Natural killer cell (primary cell): Measurements from ENCODE around the gene PXDN. TPM values are rescaled to one million over a fixed set of nuclear protein-coding genes. Genes with fewer than 3 reads are reported as not detected.

ENCODE experiments used
- ATAC-seq, 3 donors: fragments of 150-1000 bp in 2 of 3; fragments of 200-7000 bp in 1 of 3; cut with Tn5 transposase; 1 replicate in 1 of 3; 2 replicates in 2 of 3; pipeline ENCODE4 v1.10.0; 2021; ENCODE audit warnings: mild to moderate bottlenecking in 2 of 3, moderate library complexity in 2 of 3
- DNase-seq, 2 donors: peaks; one replicate each; pipeline versions ENCODE4 v3.0.0 to v3.0.0-alpha.2; 2013 to 2021; ENCODE audit warnings: mixed read lengths in 1 of 2
- H3K27ac ChIP-seq: one replicate; pipeline ENCODE4 v1.5.1; 2013; ENCODE audit warnings: mild to moderate bottlenecking, low read length
- H3K27me3 ChIP-seq: one replicate; pipeline ENCODE4 v1.6.1; 2013; ENCODE audit warnings: low read length; ENCODE audit not compliant: control insufficient read depth, insufficient read depth
- H3K36me3 ChIP-seq: one replicate; pipeline ENCODE4 v1.6.1; 2013; ENCODE audit warnings: low read length; ENCODE audit not compliant: control insufficient read depth, insufficient read depth
- H3K4me1 ChIP-seq: one replicate; pipeline ENCODE4 v1.6.1; 2013; ENCODE audit warnings: low read length; ENCODE audit not compliant: control insufficient read depth, insufficient read depth
- H3K4me3 ChIP-seq: one replicate; pipeline ENCODE4 v1.5.1; 2013; ENCODE audit warnings: low read length
- H3K9me3 ChIP-seq: one replicate; pipeline ENCODE4 v1.6.1; 2013; ENCODE audit warnings: low read length; ENCODE audit not compliant: control insufficient read depth, insufficient read depth
- H3K27ac Mint-ChIP-seq, 2 donors: one replicate each; pipeline ENCODE4 v1.8.0; 2022; ENCODE audit warnings: mild to moderate bottlenecking in 2 of 2, mixed read lengths in 2 of 2, moderate library complexity in 1 of 2
- H3K27me3 Mint-ChIP-seq, 2 donors: one replicate each; pipeline ENCODE4 v1.8.0; 2022; ENCODE audit warnings: low read depth in 2 of 2, mixed read lengths in 2 of 2
- H3K36me3 Mint-ChIP-seq: one replicate; pipeline ENCODE4 v1.8.0; 2022; ENCODE audit warnings: mixed read lengths
- H3K4me1 Mint-ChIP-seq, 2 donors: one replicate each; pipeline ENCODE4 v1.8.0; 2022; ENCODE audit warnings: mixed read lengths in 2 of 2
- H3K4me3 Mint-ChIP-seq: one replicate; pipeline ENCODE4 v1.8.0; 2022; ENCODE audit warnings: mild to moderate bottlenecking, moderate library complexity, mixed read lengths
- H3K9me3 Mint-ChIP-seq, 2 donors: one replicate each; pipeline ENCODE4 v1.8.0; 2022; ENCODE audit warnings: mixed read lengths in 2 of 2
- WGBS: methylation state at CpG from one replicate; pipeline ENCODE4 v1.1.7; 2013; ENCODE audit warnings: missing lambda C conversion rate; ENCODE audit not compliant: insufficient coverage; 5-methylcytosine and 5-hydroxymethylcytosine counted together
- intact Hi-C: fragments of 100-400 bp; cut with micrococcal nuclease; formaldehyde crosslinking; loops from one replicate; pipeline ENCODE4 v1.14.2; 2022
- total RNA-seq, 4 donors: library from RNA; stranded (reverse); fragments of 120-200 nt in 1 of 4; gene quantifications; one replicate each; pipeline versions ENCODE4 v1.2.3 to v1.2.4, GENCODE V29; 2013 to 2022
- TF ChIP-seq, protein P1 (sequence below): fragments of 200-600 bp; IDR thresholded peaks from one replicate; pipeline ENCODE4 v1.8.0; 2022; ENCODE audit warnings: antibody characterized with exemption

Gene PXDN
- total RNA-seq, 3 donors from 2014 or later (not counting 1 experiment from before 2014, with no cell fraction given) = 2.1 to 3.7 (median 2.5) TPM

DNA sequence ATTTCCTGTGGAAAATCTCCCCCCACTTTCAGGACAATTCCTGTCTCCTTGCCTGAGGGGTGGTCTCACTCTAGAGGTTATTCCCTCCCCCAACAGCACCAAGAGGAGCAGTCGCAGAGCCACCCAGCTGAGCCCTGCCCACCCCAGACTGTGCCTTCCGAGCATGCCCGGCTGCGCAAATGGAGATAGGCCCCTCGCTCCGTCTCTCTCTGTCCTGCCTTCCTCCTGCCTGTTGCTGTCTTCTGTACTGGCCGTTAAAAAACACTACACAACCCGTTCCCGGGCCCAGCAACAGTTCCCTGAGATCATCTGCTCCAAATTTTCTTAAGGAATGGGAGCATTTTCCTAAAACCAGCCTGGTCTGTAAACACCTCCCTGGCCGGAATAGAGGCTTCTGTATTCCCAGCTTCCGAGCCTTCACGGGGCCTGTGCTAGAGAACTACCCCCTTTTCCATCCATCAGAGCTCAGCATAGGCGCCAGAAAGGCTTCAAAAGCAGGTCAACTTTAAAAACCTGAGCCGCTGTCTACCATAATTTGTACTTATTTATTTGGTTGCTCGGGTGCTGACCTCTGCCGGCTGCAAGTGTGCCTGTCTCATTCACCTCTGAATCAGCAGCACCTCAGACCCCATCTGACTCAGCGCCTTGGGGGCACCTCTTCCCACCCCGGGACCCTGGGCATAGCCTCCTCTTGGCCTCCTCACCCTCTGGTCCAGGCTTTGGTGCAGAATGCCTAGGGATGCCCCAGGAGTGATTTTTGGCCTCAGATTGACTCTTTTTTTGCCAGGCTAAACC lies 159.4 kb downstream of the PXDN start:
- Mint-ChIP-seq H3K27ac (no peak overlapping the region), H3K27me3 (peaks cover 7 to 9% of the 10 kb centered on the region in 2 donors), H3K4me3 (no peak overlapping the region), H3K36me3 (no peaks in the 10 kb centered on the region), H3K9me3 (no peaks in the 10 kb centered on the region), H3K4me1 (no peaks in the 10 kb centered on the region)
- H3K4me1 ChIP-seq = no peaks in the 10 kb centered on the region
- 85% methylated on average over 18 of the region's 18 CpGs for WGBS
- DNase-seq = no peak
- H3K36me3 ChIP-seq = no peaks in the 10 kb centered on the region
- intact Hi-C loops = no loop called here
- TF ChIP-seq, protein P1, sequence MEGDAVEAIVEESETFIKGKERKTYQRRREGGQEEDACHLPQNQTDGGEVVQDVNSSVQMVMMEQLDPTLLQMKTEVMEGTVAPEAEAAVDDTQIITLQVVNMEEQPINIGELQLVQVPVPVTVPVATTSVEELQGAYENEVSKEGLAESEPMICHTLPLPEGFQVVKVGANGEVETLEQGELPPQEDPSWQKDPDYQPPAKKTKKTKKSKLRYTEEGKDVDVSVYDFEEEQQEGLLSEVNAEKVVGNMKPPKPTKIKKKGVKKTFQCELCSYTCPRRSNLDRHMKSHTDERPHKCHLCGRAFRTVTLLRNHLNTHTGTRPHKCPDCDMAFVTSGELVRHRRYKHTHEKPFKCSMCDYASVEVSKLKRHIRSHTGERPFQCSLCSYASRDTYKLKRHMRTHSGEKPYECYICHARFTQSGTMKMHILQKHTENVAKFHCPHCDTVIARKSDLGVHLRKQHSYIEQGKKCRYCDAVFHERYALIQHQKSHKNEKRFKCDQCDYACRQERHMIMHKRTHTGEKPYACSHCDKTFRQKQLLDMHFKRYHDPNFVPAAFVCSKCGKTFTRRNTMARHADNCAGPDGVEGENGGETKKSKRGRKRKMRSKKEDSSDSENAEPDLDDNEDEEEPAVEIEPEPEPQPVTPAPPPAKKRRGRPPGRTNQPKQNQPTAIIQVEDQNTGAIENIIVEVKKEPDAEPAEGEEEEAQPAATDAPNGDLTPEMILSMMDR = no peak
- no peaks in the 10 kb centered on the region for H3K9me3 ChIP-seq
- no peaks in the 10 kb centered on the region for H3K27me3 ChIP-seq
- peak in 1 of 3 donors; percentile 11 for ATAC-seq
- H3K4me3 ChIP-seq = no peak overlapping the region
- H3K27ac ChIP-seq = no peak overlapping the region

DNA sequence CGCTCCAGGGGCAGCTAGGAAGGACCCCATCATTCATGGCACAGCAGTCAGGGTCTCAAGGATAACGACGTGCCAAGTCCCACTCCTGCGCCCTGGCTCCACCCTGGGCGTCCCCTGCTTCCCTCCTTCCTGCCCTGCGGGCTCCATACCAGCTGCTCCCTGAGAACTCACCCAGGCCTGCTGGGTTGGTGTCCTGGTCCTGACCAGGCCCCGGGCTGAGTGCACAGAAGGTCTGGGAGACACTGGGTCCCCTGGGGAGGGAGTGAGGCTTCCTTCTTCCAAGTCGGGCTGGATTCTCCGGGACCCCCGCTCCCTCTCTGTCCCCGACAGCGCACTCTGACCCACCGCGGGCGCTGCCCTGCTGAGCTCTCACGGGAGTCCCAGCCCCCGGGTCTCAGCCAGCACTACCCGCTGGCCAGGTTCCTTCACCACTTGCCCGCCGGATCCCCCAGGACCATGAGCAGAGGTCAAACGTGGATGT lies 160.2 kb downstream of the PXDN start:
- no peak overlapping the region for H3K4me3 Mint-ChIP-seq
- H3K27me3 Mint-ChIP-seq = peaks cover 7% of the 10 kb centered on the region in 2 donors
- no peaks in the 10 kb centered on the region for H3K9me3 Mint-ChIP-seq
- H3K4me1 Mint-ChIP-seq = no peaks in the 10 kb centered on the region
- Histone ChIP-seq H3K36me3 (no peaks in the 10 kb centered on the region), H3K4me3 (no peak overlapping the region), H3K4me1 (no peaks in the 10 kb centered on the region), H3K27me3 (no peaks in the 10 kb centered on the region), H3K9me3 (no peaks in the 10 kb centered on the region), H3K27ac (no peak overlapping the region)
- no peaks in the 10 kb centered on the region for H3K36me3 Mint-ChIP-seq
- ATAC-seq (peak in 1 of 3 donors; percentile 22), DNase-seq (no peak)
- 91% methylated on average over 21 of the region's 21 CpGs for WGBS
- TF ChIP-seq, protein P1 = no peak
- intact Hi-C loops = no loop called here
- no peak overlapping the region for H3K27ac Mint-ChIP-seq

DNA sequence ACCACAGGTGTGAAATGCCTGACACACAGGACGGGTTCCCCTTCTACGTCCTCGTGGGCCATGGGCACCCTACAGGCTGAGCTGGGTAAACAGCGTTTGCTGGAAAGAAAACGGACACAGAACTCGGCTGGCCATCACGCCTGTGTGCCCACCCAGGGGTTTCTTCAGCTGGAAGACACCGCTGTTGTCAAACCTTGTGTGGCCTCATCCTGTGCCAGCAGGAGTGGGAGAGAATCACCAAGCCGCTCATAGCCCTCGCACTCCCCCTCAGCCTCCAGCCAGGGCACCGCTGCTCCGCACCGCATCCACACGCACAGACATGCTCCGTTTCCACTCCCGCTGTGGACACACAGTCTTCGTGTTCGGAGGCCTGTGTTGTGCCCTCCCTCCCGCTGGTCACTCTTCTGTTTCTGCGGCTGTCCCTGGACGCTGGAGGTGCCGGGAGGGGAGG lies 161.4 kb downstream of the PXDN start:
- H3K4me3 ChIP-seq = no peak overlapping the region
- Mint-ChIP-seq H3K27ac (no peak overlapping the region), H3K9me3 (no peaks in the 10 kb centered on the region), H3K4me1 (no peaks in the 10 kb centered on the region), H3K36me3 (no peaks in the 10 kb centered on the region), H3K27me3 (peaks cover 7 to 12% of the 10 kb centered on the region in 2 donors), H3K4me3 (no peak overlapping the region)
- no peak for DNase-seq
- H3K27me3 ChIP-seq = peaks cover 2% of the 10 kb centered on the region
- no peaks in the 10 kb centered on the region for H3K9me3 ChIP-seq
- ATAC-seq = no peak
- H3K36me3 ChIP-seq = no peaks in the 10 kb centered on the region
- TF ChIP-seq, protein P1 = no peak
- H3K4me1 ChIP-seq = no peaks in the 10 kb centered on the region
- WGBS = 88% methylated on average over 22 of the region's 22 CpGs
- intact Hi-C loops = no loop called here
- no peak overlapping the region for H3K27ac ChIP-seq
